ENCODE results near the gene TP53TG3B. TPM values are rescaled to one million over a fixed set of nuclear protein-coding genes. Genes with fewer than 3 reads are reported as not detected.
"Not testable (repeated sequence)": the region's sequence is repeated elsewhere in the genome, so short reads cannot be mapped to it uniquely, and the experiment has no call there.

TP53TG3B gene
- total RNA-seq (not detected), polyA plus RNA-seq (under 1 TPM in 1 of 2 donors, not detected in 1; 0.74 TPM)
- long read RNA-seq, donor 1 = 0 reads
- long read RNA-seq, donor 2 = 0 reads

- H3K27me3 ChIP-seq (ENCODE audit: control insufficient read depth in 1 of 2, insufficient read depth in 2 of 2, low read length in 1 of 2); H3K27ac ChIP-seq (ENCODE audit: low read depth in 1 of 2, low read length in 2 of 2); ATAC-seq (ENCODE audit: low FRiP score); H3K4me3 ChIP-seq (ENCODE audit: low read length in 2 of 2); H3K9me3 ChIP-seq (ENCODE audit: control insufficient read depth, low read length); intact Hi-C loops (cut with DNase I); H3K36me3 ChIP-seq (ENCODE audit: control insufficient read depth in 1 of 2, insufficient read depth in 2 of 2, low read length in 1 of 2); DNase-seq; H3K4me1 ChIP-seq (ENCODE audit: control insufficient read depth in 1 of 2, insufficient read depth in 2 of 2, low read length in 2 of 2): not testable (repeated sequence)
- WGBS, 2 donors = no CpG with 5 or more reads among the region's 25 CpGs
Measured at GRCh38 chr16:33360541-33360940, at the start of gene TP53TG3B. TP53TG3B (plus strand) TSS chr16:33360841; CDS start chr16:33360909, 68 bp downstream.

GRCh38 chr16:33336226-33337012 is 24.2 kb upstream of the TP53TG3B start:
- H3K4me3 ChIP-seq (ENCODE audit: low read length in 2 of 2); ATAC-seq (ENCODE audit: low FRiP score); H3K36me3 ChIP-seq (ENCODE audit: control insufficient read depth in 1 of 2, insufficient read depth in 2 of 2, low read length in 1 of 2); H3K4me1 ChIP-seq (ENCODE audit: control insufficient read depth in 1 of 2, insufficient read depth in 2 of 2, low read length in 2 of 2); H3K27me3 ChIP-seq (ENCODE audit: control insufficient read depth in 1 of 2, insufficient read depth in 2 of 2, low read length in 1 of 2); intact Hi-C loops (cut with DNase I); H3K9me3 ChIP-seq (ENCODE audit: control insufficient read depth, low read length); DNase-seq; H3K27ac ChIP-seq (ENCODE audit: low read depth in 1 of 2, low read length in 2 of 2): not testable (repeated sequence)
- WGBS, 2 donors = 63 to 77% methylated on average over 4 of the region's 4 CpGs

- H3K4me3 ChIP-seq (ENCODE audit: low read length in 2 of 2); DNase-seq; ATAC-seq (ENCODE audit: low FRiP score); H3K4me1 ChIP-seq (ENCODE audit: control insufficient read depth in 1 of 2, insufficient read depth in 2 of 2, low read length in 2 of 2); H3K27me3 ChIP-seq (ENCODE audit: control insufficient read depth in 1 of 2, insufficient read depth in 2 of 2, low read length in 1 of 2); H3K9me3 ChIP-seq (ENCODE audit: control insufficient read depth, low read length); H3K36me3 ChIP-seq (ENCODE audit: control insufficient read depth in 1 of 2, insufficient read depth in 2 of 2, low read length in 1 of 2); intact Hi-C loops (cut with DNase I); H3K27ac ChIP-seq (ENCODE audit: low read depth in 1 of 2, low read length in 2 of 2): not testable (repeated sequence)
- 70 to 74% methylated on average over 5 of the region's 5 CpGs for WGBS, 2 donors
Measured at GRCh38 chr16:33337627-33338542, 22.8 kb upstream of the TP53TG3B start.

- intact Hi-C loops (cut with DNase I); H3K4me1 ChIP-seq (ENCODE audit: control insufficient read depth in 1 of 2, insufficient read depth in 2 of 2, low read length in 2 of 2); H3K9me3 ChIP-seq (ENCODE audit: control insufficient read depth, low read length); H3K4me3 ChIP-seq (ENCODE audit: low read length in 2 of 2); H3K36me3 ChIP-seq (ENCODE audit: control insufficient read depth in 1 of 2, insufficient read depth in 2 of 2, low read length in 1 of 2); DNase-seq; ATAC-seq (ENCODE audit: low FRiP score); H3K27me3 ChIP-seq (ENCODE audit: control insufficient read depth in 1 of 2, insufficient read depth in 2 of 2, low read length in 1 of 2); H3K27ac ChIP-seq (ENCODE audit: low read depth in 1 of 2, low read length in 2 of 2): not testable (repeated sequence)
- WGBS, 2 donors = 69 to 74% methylated on average over 2 of the region's 2 CpGs
Measured at GRCh38 chr16:33338543-33338951, 22.1 kb upstream of the TP53TG3B start.

GRCh38 chr16:33339093-33340061 is 21.3 kb upstream of the TP53TG3B start:
- 76 to 84% methylated on average over 3 of the region's 4 CpGs for WGBS, 2 donors
- intact Hi-C loops (cut with DNase I); DNase-seq: not testable (repeated sequence)

More at GRCh38 chr16:33339093-33340061, 21.3 kb upstream of the TP53TG3B start:
- not testable (repeated sequence) for H3K4me3 ChIP-seq (ENCODE audit: low read length in 2 of 2); H3K9me3 ChIP-seq (ENCODE audit: control insufficient read depth, low read length); H3K27ac ChIP-seq (ENCODE audit: low read depth in 1 of 2, low read length in 2 of 2); H3K4me1 ChIP-seq (ENCODE audit: control insufficient read depth in 1 of 2, insufficient read depth in 2 of 2, low read length in 2 of 2); H3K27me3 ChIP-seq (ENCODE audit: control insufficient read depth in 1 of 2, insufficient read depth in 2 of 2, low read length in 1 of 2); H3K36me3 ChIP-seq (ENCODE audit: control insufficient read depth in 1 of 2, insufficient read depth in 2 of 2, low read length in 1 of 2)
- ATAC-seq (ENCODE audit: low FRiP score) = peak; percentile 94

Other genes starting within 250 kb of the TP53TG3B start
- gene TP53TG3C, start 166.6 kb upstream of the TP53TG3B start, total RNA-seq = not detected
- gene TP53TG3C, start 166.6 kb upstream of the TP53TG3B start, polyA plus RNA-seq = not detected
- not detected for gene TP53TG3E, start 56.5 kb upstream of the TP53TG3B start, total RNA-seq
- not detected for gene TP53TG3E, start 56.5 kb upstream of the TP53TG3B start, polyA plus RNA-seq
- gene TP53TG3F, start 98.8 kb downstream of the TP53TG3B start, total RNA-seq = not detected
- gene TP53TG3F, start 98.8 kb downstream of the TP53TG3B start, polyA plus RNA-seq = not detected